ENCODE results near the gene FGF14. TPM values are rescaled to one million over a fixed set of nuclear protein-coding genes. Genes with fewer than 3 reads are reported as not detected.
"Not testable (repeated sequence)": the region's sequence is repeated elsewhere in the genome, so short reads cannot be mapped to it uniquely, and the experiment has no call there.

Gene FGF14
- total RNA-seq, 1 donor, result under 0.01 TPM

DNA sequence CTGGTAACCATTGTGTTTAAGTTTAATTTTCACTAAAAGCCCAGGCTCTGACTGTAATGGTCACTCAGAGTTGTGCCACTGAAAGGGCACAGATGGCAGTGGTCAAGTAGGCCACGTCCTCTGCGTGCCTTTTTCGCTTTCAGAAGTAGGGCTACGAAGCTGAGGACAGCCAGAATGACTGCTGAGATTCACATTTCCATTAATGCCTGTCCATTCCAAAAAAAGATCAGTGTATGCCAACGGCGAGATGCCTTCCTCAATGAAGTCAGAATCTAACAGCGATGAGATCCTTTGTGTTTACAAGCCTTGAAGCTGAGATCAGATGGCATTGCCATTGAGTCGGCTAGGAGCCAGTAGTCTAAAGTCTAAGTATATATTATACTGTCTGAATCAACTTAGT is 311.3 kb downstream of the FGF14 start:
- Histone ChIP-seq H3K9me3 (ENCODE audit: low read depth, low read length) (no peaks in the 10 kb centered on the region), H3K27me3 (ENCODE audit: insufficient read depth, low read length) (no peaks in the 10 kb centered on the region), H3K4me1 (ENCODE audit: insufficient read depth, low read length) (no peaks in the 10 kb centered on the region), H3K4me3 (ENCODE audit: low read length) (no peak overlapping the region)

DNA sequence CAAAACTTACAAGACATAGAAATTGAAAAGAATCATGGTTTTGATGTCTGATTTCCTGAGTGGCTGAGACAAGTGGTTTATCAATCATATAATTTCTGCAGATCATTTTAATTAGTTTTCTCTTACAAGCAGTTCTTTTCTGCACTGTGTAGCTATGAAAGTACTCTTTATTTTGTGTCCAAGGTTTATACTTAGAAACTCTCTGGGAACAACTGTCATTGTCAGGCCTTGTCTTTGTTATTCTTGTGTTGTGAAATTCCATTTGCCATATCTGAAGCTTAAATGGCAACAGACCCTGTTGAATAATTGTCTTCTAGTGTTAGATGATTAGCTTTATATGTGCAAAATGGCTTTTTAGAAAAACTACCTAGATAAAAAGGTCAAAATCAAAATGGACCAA is 312.1 kb downstream of the FGF14 start:
- H3K4me3 ChIP-seq (ENCODE audit: low read length), result no peak overlapping the region
- no peaks in the 10 kb centered on the region for H3K27me3 ChIP-seq (ENCODE audit: insufficient read depth, low read length)
- no peaks in the 10 kb centered on the region for H3K4me1 ChIP-seq (ENCODE audit: insufficient read depth, low read length)
- no peaks in the 10 kb centered on the region for H3K9me3 ChIP-seq (ENCODE audit: low read depth, low read length)

DNA sequence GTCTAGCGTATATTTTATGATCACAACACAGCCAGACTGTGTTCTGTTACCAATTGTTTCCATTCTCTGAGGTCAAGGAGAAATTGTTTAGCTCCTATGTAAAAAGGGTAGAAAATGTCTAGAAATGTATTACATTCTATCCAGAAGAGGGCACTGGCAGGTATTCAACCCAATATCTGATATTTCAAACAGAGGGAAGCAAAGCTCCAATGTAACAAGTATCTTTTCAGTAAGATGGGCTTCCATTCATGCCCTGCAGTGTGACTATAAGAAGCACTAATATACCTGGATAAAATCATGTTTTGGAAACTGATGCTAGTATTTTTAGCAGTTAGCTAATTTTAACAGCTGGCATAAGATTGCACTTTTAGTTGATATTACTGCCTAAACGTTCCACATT is 312.7 kb downstream of the FGF14 start:
- Histone ChIP-seq H3K4me3 (ENCODE audit: low read length) (no peak overlapping the region), H3K9me3 (ENCODE audit: low read depth, low read length) (no peaks in the 10 kb centered on the region), H3K27me3 (ENCODE audit: insufficient read depth, low read length) (no peaks in the 10 kb centered on the region), H3K4me1 (ENCODE audit: insufficient read depth, low read length) (no peaks in the 10 kb centered on the region)

GRCh38 chr13:102073251-102073650 is 328.6 kb downstream of the FGF14 start:
- no peak overlapping the region for H3K4me3 ChIP-seq (ENCODE audit: low read length)
- H3K9me3 ChIP-seq (ENCODE audit: low read depth, low read length), result no peaks in the 10 kb centered on the region
- no peaks in the 10 kb centered on the region for H3K27me3 ChIP-seq (ENCODE audit: insufficient read depth, low read length)
- no peaks in the 10 kb centered on the region for H3K4me1 ChIP-seq (ENCODE audit: insufficient read depth, low read length)

DNA sequence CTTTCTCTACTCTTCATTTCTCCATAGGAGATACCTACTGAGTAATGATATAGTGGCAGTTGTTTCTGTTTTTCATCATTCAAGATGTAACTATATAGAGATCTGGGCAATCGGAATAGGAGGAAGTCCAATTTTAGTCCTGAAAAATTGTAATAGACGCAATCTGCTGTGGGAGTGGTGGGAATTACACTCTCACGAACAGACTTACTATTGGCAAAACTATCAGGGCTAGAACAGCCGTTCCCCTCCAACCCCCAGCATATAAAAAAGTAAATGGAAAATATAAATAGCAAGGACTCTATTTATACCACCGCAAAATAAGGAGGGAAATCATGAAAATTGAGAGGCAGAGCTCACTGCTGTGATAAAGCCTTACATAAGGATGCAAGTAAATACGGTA is 330.1 kb downstream of the FGF14 start:
- Histone ChIP-seq H3K4me3 (ENCODE audit: low read length) (no peak overlapping the region), H3K4me1 (ENCODE audit: insufficient read depth, low read length) (no peaks in the 10 kb centered on the region), H3K27me3 (ENCODE audit: insufficient read depth, low read length) (no peaks in the 10 kb centered on the region), H3K9me3 (ENCODE audit: low read depth, low read length) (no peaks in the 10 kb centered on the region)

- not testable (repeated sequence) for H3K4me3 ChIP-seq (ENCODE audit: low read length); H3K4me1 ChIP-seq (ENCODE audit: insufficient read depth, low read length); H3K9me3 ChIP-seq (ENCODE audit: low read depth, low read length); H3K27me3 ChIP-seq (ENCODE audit: insufficient read depth, low read length)
These were observed 333.5 kb downstream of the FGF14 start for GRCh38 chr13:102068323-102068722.

GRCh38 chr13:102055090-102055779 is 346.6 kb downstream of the FGF14 start:
- no peaks in the 10 kb centered on the region for H3K4me1 ChIP-seq (ENCODE audit: insufficient read depth, low read length)
- H3K27me3 ChIP-seq (ENCODE audit: insufficient read depth, low read length), result no peaks in the 10 kb centered on the region
- peaks cover 22% of the 10 kb centered on the region for H3K9me3 ChIP-seq (ENCODE audit: low read depth, low read length)
- no peak overlapping the region for H3K4me3 ChIP-seq (ENCODE audit: low read length)

GRCh38 chr13:102049853-102050252 is 352.0 kb downstream of the FGF14 start:
- Histone ChIP-seq H3K9me3 (ENCODE audit: low read depth, low read length) (peaks cover 22% of the 10 kb centered on the region), H3K27me3 (ENCODE audit: insufficient read depth, low read length) (no peaks in the 10 kb centered on the region), H3K4me3 (ENCODE audit: low read length) (no peak overlapping the region), H3K4me1 (ENCODE audit: insufficient read depth, low read length) (no peaks in the 10 kb centered on the region)

DNA sequence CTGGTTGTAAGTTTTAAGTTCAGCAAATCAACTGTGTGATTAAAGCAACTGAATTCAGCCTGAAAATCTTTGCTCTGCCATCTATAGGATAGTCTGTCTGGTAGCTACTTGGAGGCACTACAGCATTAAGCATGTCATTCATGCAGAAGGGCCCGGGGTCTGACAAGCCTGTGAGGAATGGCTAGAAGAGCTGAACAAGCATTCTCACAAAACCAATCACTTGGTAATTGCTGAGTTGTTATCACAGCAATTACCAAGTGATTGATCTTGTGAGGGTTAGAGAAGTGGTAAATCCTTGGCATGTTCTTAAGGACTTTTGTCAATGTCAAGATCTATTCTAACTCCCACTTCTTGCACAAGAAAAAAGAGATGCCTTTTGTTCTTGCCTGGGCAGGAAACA is 356.1 kb downstream of the FGF14 start:
- Histone ChIP-seq H3K4me3 (ENCODE audit: low read length) (no peak overlapping the region), H3K27me3 (ENCODE audit: insufficient read depth, low read length) (no peaks in the 10 kb centered on the region), H3K4me1 (ENCODE audit: insufficient read depth, low read length) (no peaks in the 10 kb centered on the region), H3K9me3 (ENCODE audit: low read depth, low read length) (no peaks in the 10 kb centered on the region)

DNA sequence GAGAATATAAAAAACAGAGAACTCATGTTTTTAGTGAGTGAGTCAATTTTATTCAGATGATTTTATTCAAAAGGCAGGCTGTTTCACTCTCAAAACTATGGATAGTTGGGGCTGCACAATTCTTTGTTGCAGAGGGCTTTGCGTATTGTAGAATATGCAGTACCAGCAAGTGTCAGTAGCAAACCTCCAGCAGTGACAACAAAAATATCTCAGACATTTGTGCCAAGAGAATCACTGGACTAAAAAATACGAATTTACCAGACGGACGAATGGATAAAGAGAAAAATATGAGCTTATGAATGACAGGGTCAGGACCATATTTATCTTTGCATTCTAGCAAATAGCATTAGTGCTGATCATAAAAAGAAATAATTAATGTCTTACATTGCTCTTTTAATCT is 359.1 kb downstream of the FGF14 start:
- H3K4me1 ChIP-seq (ENCODE audit: insufficient read depth, low read length), result no peaks in the 10 kb centered on the region
- H3K27me3 ChIP-seq (ENCODE audit: insufficient read depth, low read length), result no peaks in the 10 kb centered on the region
- no peaks in the 10 kb centered on the region for H3K9me3 ChIP-seq (ENCODE audit: low read depth, low read length)
- H3K4me3 ChIP-seq (ENCODE audit: low read length), result no peak overlapping the region

DNA sequence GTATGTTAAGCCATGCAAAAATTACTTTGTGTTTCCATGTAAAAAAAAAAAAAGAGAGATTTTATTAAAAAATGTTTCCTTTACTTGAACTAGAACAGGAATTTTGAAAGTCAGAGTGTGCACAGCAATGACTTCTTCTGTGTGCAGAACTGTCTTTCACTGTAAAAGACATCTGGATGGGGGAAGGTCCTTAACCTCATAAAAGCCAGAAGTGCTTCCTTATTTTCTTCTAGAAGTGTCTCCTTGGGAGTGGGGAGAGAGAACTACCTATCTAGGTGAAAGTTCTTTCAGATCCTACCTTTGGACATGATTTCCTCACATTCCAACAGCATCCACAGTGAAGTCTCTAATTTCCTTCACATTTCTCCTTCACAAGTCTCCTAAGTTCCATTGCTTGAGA is 360.3 kb downstream of the FGF14 start:
- Histone ChIP-seq H3K4me1 (ENCODE audit: insufficient read depth, low read length) (no peaks in the 10 kb centered on the region), H3K27me3 (ENCODE audit: insufficient read depth, low read length) (no peaks in the 10 kb centered on the region), H3K9me3 (ENCODE audit: low read depth, low read length) (no peaks in the 10 kb centered on the region), H3K4me3 (ENCODE audit: low read length) (no peak overlapping the region)

- Histone ChIP-seq H3K4me3 (ENCODE audit: low read length) (no peak overlapping the region), H3K9me3 (ENCODE audit: low read depth, low read length) (no peaks in the 10 kb centered on the region), H3K27me3 (ENCODE audit: insufficient read depth, low read length) (no peaks in the 10 kb centered on the region), H3K4me1 (ENCODE audit: insufficient read depth, low read length) (no peaks in the 10 kb centered on the region)
These were observed 361.0 kb downstream of the FGF14 start for GRCh38 chr13:102040812-102041211.

DNA sequence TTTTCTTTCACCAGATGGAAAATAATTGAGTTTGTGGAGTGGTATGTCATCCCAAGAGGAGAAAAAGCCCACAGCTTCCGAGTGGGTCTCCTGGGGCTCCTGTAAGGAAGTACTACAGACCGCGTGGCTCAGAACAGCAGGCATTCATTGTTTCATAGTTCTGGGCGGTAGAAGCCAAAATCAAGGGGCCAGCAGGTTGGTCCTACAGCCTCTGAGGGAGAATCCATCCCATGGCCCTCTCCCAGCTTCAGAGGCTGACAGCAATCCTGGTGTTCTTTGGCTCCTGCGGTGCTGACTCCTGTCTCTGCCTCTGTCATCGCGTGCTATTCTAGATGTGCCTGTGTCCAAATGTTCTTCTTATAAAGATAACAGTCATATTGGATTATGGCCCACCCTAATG is 362.6 kb downstream of the FGF14 start:
- H3K4me3 ChIP-seq (ENCODE audit: low read length), result no peak overlapping the region
- H3K4me1 ChIP-seq (ENCODE audit: insufficient read depth, low read length), result no peaks in the 10 kb centered on the region
- H3K9me3 ChIP-seq (ENCODE audit: low read depth, low read length), result no peaks in the 10 kb centered on the region
- no peaks in the 10 kb centered on the region for H3K27me3 ChIP-seq (ENCODE audit: insufficient read depth, low read length)

DNA sequence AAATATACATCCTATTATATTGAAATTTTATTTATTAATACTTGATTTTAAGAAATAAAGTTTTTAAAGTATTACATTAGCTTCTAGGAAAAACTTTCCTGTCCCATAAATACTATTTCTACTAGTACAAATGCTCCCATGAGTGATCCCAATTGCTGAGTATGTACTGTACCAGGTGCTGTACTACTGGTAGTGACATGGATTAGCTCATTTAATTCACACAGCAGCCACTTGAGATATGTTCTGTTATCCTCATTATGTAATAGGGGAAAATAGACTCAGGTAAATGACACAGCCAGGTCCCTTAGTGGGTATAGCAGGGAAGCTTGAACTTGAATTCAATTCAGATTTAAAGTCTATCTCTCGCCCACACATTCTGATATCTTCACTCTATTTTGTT is 363.1 kb downstream of the FGF14 start:
- H3K27me3 ChIP-seq (ENCODE audit: insufficient read depth, low read length), result no peaks in the 10 kb centered on the region
- H3K4me1 ChIP-seq (ENCODE audit: insufficient read depth, low read length), result no peaks in the 10 kb centered on the region
- H3K4me3 ChIP-seq (ENCODE audit: low read length), result no peak overlapping the region
- no peaks in the 10 kb centered on the region for H3K9me3 ChIP-seq (ENCODE audit: low read depth, low read length)

DNA sequence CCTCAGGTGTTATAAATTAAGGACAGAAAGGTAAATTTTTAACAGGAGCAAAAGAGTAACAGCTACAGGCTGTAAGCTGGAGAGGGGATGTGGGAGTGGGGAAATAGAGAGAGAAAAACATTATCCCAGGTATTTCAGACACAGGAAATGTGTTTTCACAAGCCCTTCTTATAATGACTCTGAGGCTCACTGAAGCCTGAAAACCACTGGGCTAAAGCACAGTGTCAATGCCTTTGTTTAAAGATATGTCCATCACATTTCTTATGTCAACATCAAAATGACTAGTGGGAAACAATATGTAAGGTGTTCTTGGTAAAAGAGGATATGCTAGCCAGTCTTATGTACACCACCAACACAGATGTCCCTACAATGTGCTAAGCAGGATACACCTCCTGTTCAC is 365.9 kb downstream of the FGF14 start:
- no peaks in the 10 kb centered on the region for H3K9me3 ChIP-seq (ENCODE audit: low read depth, low read length)
- no peaks in the 10 kb centered on the region for H3K4me1 ChIP-seq (ENCODE audit: insufficient read depth, low read length)
- H3K4me3 ChIP-seq (ENCODE audit: low read length), result no peak overlapping the region
- no peaks in the 10 kb centered on the region for H3K27me3 ChIP-seq (ENCODE audit: insufficient read depth, low read length)

DNA sequence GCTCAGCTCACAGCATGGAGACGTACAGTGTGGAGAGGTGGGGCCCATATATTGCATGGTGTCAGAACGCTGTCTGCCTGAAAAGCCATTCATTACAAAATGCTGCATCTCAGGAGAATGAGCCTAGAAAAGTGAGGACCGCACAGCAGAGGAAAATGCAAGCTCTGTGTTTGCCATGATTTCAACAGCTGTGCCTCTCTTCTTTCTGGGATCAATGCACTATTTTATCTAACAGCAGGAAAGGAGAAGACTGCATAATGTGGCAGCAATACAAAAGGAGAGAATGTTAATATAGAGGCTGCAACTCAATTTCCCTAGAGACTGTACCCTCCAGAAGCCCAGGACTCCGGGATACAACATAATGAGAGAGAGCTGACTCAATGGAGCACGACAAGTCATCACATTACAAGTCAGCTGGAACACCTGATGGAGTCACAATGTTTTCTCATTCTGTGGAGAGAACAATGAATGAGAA is 368.0 kb downstream of the FGF14 start:
- Histone ChIP-seq H3K27me3 (ENCODE audit: insufficient read depth, low read length) (no peaks in the 10 kb centered on the region), H3K4me3 (ENCODE audit: low read length) (no peak overlapping the region), H3K9me3 (ENCODE audit: low read depth, low read length) (no peaks in the 10 kb centered on the region)

More for the DNA sequence above, 368.0 kb downstream of the FGF14 start:
- H3K4me1 ChIP-seq (ENCODE audit: insufficient read depth, low read length), result no peaks in the 10 kb centered on the region

All from mononuclear cell (primary cell).